ENCODE results near the gene LINC00237. TPM values are rescaled to one million over a fixed set of nuclear protein-coding genes. Genes with fewer than 3 reads are reported as not detected.

The LINC00237 gene
- total and polyA plus RNA-seq, 9 of the 15 experiments (the other 6 are each of a cell fraction or from before 2014, with no cell fraction given): not detected

- peak; percentile 15; the same call in 1 of the 2 replicates for TF ChIP-seq MGA (IDR thresholded peaks at IDR 0.05)
- no peak for TF ChIP-seq MYC (IDR thresholded peaks at IDR 0.05; ENCODE audit: low read depth, low read length)
- no peak for TF ChIP-seq MYC (CRISPR knock-in tag; IDR thresholded peaks at IDR 0.05; ENCODE audit: borderline replicate concordance, low read depth)
- TF ChIP-seq ZNF175 (CRISPR knock-in tag; IDR thresholded peaks at IDR 0.05; ENCODE audit: low read depth): peak; percentile 32; the same call in 1 of the 2 replicates
- no peak for TF ChIP-seq PHTF2 (CRISPR knock-in tag; IDR thresholded peaks at IDR 0.05)
- TF ChIP-seq JUND (IDR thresholded peaks at IDR 0.05; ENCODE audit: borderline replicate concordance, low read depth, low read length): peak; percentile 7; the same call in 1 of the 2 replicates
- TF ChIP-seq JUND (tag; IDR thresholded peaks at IDR 0.05; ENCODE audit: borderline replicate concordance, low read depth, low read length): no peak
- TF ChIP-seq RBFOX2 (IDR thresholded peaks at IDR 0.05; ENCODE audit: low read depth, low read length): peak; percentile 65
- TF ChIP-seq PHB (CRISPR knock-in tag; IDR thresholded peaks at IDR 0.05): no peak
- TF ChIP-seq CEBPG (CRISPR knock-in tag; IDR thresholded peaks at IDR 0.05): peak; percentile 47; the same call in 1 of the 2 replicates
- peak in 1 of 2 experiments; percentile 86; a peak in 3 of 4 replicates for TF ChIP-seq CEBPG (tag; conservative IDR thresholded peaks at IDR 0.05 in 1 of 2, IDR thresholded peaks at IDR 0.05 in 1 of 2)
- TF ChIP-seq MBD1 (CRISPR knock-in tag; IDR thresholded peaks at IDR 0.05): 0 out of 2 replicates have a peak, but pooled peaks have one; percentile 58
- 0 out of 2 replicates have a peak, but pooled peaks have one; percentile 17 for TF ChIP-seq HDAC2 (IDR thresholded peaks at IDR 0.05)
- no peak for TF ChIP-seq CBFB (CRISPR knock-in tag; IDR thresholded peaks at IDR 0.05)
- peak in 1 of 2 experiments; percentile 68; a peak in 2 of 4 replicates for TF ChIP-seq TRIM24 (IDR thresholded peaks at IDR 0.05)
Observed at GRCh38 chr20:21100578-21101452, 5.3 kb downstream of the LINC00237 start (continued).
